ENCODE measurements around the gene NFKBIE.
A peak's percentile ranks its signal among the peaks of the same experiment; 100 is the strongest.

NFKBIE gene

DNA sequence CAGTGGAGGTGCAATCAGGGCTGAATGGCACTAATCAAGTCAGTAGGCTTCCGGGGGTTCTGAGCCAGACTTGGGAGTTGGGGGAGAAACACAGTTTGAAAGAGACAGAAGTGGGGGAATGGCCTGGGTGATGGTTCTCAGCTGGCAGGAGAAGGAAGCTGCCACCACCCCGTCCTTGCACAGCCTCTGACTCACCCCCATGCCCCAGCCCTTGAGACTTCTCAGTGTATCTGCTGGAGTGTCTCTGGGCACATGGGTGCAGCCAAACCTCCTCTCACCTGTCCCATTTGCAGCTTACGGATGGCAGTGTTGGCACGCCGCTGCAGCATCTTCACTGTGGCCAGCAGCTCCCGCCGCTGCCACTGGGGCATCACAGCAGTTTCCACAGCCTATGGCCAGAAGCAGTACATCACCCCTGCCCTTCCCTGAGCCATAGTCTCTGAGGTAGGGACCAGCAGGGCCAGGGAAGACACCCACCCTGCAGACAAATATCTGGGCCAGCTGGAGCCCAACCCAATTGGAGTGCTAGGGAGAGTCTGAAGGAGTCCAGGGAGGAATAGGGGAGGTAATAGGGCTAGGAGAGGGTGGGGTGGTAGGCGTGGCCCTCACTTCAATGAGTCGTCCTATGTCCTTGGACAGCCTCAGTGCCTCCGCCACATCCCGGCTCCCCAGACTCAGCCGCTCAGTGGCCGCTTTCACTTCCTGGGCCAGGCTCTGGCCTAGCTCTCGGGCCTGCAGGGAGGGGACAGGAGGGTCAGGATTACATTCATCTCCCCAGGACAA lies 36.6 kb upstream of the NFKBIE start:
- Mint-ChIP-seq H3K9me3 (no peaks in the 10 kb centered on the region), H3K36me3 (peaks cover 75% of the 10 kb centered on the region), H3K27me3 (peaks cover 23% of the 10 kb centered on the region), H3K27ac (no peak overlapping the region), H3K4me1 (peaks cover 11% of the 10 kb centered on the region), H3K4me3 (no peak overlapping the region)
- no peak for ATAC-seq

DNA sequence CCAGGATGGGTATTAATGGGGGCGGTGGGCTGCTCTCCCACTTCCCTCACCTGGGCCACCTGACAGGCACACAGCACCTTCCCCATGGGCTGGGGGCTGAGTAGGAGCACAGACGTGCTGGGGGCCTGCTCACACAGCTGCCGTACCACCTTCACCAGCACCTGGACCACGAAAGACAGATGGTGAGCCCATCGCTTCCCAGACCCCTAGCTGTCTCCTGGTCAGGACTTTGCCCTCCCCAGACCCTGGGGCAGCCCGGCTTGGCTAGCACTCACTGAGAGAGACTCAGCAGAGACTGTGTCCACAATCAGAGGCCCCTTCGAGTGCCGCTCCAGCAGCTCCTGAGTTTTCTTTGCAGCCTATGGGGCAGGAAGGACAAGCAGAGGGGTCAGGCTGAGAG lies 35.8 kb upstream of the NFKBIE start:
- Mint-ChIP-seq H3K4me3 (no peak overlapping the region), H3K27me3 (peaks cover 32% of the 10 kb centered on the region), H3K9me3 (no peaks in the 10 kb centered on the region), H3K4me1 (peaks cover 18% of the 10 kb centered on the region), H3K36me3 (peaks cover 70% of the 10 kb centered on the region), H3K27ac (no peak overlapping the region)
- ATAC-seq, result no peak

DNA sequence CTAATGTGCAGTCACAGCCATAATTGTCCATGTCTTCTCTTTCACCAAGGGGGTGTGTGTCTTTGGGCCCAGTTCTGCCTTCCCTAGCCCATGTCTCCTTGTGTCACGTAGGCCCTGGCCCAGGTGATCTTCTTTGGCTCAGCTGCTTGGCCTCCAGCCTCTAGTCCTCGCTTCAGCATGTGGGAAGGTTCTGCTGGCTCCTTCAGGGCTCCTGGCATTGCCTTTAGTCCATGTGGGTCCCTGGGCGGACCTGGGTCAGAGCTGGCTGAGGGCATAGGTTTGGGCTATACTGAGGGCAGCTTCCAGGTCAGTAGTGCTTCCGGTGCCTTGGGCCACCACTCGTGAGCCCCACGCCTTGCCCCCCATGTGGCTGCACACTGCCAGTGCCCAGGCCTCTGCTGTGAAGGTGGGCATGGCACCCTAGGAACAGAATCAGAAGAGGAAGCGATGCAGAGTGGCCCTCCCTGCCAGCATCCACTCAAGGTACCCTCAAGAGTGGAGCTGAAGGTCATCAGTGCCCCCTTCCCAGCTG lies 35.0 kb upstream of the NFKBIE start:
- peaks cover 62% of the 10 kb centered on the region for H3K36me3 Mint-ChIP-seq
- H3K4me1 Mint-ChIP-seq, result peaks cover 18% of the 10 kb centered on the region
- no peak overlapping the region for H3K4me3 Mint-ChIP-seq
- H3K9me3 Mint-ChIP-seq, result no peaks in the 10 kb centered on the region
- no peak overlapping the region for H3K27ac Mint-ChIP-seq
- H3K27me3 Mint-ChIP-seq, result peaks cover 39% of the 10 kb centered on the region
- ATAC-seq, result no peak

GRCh38 chr6:44298864-44299263 lies 33.5 kb upstream of the NFKBIE start:
- ATAC-seq, result no peak
- Mint-ChIP-seq H3K4me3 (no peak overlapping the region), H3K27me3 (peaks cover 54% of the 10 kb centered on the region), H3K27ac (no peak overlapping the region), H3K9me3 (no peaks in the 10 kb centered on the region), H3K4me1 (peaks cover 18% of the 10 kb centered on the region), H3K36me3 (peaks cover 47% of the 10 kb centered on the region)

DNA sequence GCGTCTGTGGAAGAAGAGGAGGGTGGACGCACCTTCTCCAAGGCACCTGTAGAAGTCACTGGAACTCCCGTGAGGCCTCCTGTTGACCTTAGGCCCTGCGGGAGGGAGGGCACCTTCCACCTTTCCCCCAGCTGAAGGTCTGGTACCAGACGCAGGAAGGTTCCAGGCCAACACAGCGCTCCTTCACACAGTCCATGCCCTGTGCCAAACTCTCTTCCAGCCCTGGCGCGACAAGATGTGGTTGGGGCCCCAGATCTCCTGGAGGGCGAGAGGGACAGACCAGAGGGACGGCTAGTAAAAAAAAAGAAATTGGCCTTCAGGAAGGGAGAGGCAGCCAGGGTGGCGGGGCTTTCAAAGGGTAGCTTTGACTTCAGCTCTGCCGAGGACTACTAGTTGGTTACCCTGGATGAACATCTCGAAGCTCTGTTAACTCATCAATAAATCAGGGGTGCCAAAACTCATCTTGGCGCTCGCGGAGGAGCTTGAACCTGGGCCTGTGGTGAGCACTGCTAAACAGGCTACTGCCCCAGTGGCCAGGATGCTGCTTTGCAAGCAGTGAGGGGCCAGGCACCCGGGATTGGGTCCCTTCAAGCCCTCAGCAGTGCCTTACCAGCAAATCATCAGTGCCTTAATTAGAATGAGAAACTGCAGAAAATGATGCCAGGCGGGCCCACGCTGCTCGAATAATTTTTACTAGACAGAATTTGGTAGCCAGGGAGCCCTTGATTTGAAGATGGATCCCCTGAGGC lies 32.9 kb upstream of the NFKBIE start:
- no peaks in the 10 kb centered on the region for H3K9me3 Mint-ChIP-seq
- peaks cover 41% of the 10 kb centered on the region for H3K36me3 Mint-ChIP-seq
- H3K4me3 Mint-ChIP-seq, result peak overlapping the region; percentile 55
- no peak for ATAC-seq
- H3K27ac Mint-ChIP-seq, result no peak overlapping the region
- H3K4me1 Mint-ChIP-seq, result peaks cover 18% of the 10 kb centered on the region
- H3K27me3 Mint-ChIP-seq, result peaks cover 60% of the 10 kb centered on the region

DNA sequence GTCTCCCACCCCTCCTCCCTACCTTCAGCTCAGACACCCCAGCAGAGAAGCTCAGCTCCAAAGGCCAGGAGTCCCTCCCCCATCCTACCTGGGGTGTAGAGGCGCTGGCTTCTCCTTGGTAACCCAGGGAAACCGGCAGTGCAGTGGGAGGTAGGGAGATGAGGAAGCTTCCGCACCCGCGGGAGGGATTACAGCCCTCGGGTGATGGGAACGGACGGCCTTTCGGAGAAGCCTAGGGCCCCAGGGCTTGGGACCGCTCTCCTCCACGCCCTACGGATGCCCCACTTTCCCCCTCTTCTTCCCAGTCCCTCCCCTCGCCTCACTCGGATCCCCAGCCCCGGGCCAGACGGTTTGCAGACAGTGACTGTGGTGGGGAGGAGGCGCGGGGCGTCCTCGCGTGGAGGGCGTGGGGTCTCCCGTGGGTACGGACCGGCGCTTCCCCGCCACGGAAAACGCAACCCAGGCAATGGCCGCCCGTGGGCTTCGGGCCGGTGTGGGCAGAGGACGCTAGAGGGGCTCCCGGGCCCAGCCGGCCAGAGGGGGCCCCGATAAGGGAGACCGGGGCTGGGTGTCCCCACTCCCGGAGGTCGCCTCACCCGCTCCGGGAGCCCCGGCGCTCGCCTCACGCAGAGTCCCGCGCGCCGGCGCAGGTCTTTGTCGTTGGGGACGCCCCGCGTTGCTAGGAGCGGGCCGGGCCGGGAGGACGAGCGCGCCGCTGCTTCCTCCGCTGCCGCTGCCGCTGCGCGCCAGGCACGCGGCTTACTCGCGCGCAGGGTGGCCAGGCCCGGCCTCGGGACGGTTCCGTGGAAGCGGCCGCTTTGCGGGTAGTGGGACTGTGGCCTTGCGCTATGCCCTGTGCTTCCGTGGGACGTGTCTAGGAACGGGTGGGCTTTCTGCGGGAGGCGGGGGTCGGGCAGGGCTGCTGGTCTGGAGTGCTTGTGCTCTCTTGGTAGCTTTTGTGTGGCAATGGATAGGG lies 32.0 kb upstream of the NFKBIE start:
- Mint-ChIP-seq H3K4me1 (peaks cover 18% of the 10 kb centered on the region), H3K27me3 (peaks cover 69% of the 10 kb centered on the region), H3K9me3 (no peaks in the 10 kb centered on the region), H3K36me3 (peaks cover 32% of the 10 kb centered on the region), H3K4me3 (peak overlapping the region; percentile 55), H3K27ac (no peak overlapping the region)
- peak; percentile 71 for ATAC-seq

DNA sequence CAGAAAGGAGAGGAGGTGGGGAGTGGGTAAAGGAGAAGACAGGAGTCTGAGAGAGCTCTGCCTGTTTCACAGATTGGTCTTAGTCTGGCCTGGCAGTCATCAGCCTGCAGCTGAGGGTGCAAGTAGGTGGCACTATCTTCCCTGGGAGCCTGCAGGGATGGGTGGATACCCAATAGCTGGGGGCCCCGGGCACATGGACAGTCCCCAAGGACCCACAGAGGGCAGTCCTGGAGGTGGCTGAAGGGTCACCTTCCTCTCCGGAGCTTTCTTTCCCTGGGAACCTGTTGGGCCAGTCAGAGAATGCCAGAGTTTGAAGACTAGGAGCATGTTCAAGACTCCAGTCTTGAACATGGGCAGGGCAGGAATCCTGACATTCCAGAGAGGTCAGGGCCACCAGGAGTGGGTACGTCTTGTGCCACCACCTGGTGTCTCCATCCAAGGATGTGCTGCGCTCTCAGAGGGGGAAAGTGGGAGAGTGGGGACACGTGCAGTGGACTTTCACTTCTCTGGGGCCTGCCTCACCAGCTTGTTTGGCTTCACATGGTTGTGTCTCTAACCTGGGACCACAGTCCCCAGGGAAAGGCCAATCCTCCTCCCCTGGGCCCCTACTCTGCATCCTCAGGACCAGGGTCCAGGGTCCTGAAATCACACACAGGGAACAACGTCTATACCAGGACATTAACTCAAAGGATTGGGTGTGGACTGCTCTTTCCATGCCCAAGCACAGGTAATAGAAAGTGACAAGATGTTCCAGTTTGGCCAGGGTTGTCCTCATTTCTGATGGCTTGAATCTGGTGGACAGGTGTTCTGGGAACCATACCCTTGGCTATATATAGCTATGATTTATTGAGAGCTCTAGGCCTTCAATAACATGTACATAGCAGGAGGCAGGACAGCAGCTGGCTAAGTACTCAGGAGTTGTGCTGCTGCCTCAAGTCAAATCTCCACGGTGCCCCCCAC lies 29.8 kb upstream of the NFKBIE start:
- Mint-ChIP-seq H3K27ac (no peak overlapping the region), H3K4me3 (no peak overlapping the region), H3K27me3 (peaks cover 92% of the 10 kb centered on the region)

GRCh38 chr6:44292661-44293365 lies 27.5 kb upstream of the NFKBIE start:
- H3K4me3 Mint-ChIP-seq, result no peak overlapping the region
- no peak overlapping the region for H3K27ac Mint-ChIP-seq
- no peaks in the 10 kb centered on the region for H3K36me3 Mint-ChIP-seq
- H3K4me1 Mint-ChIP-seq, result peaks cover 13% of the 10 kb centered on the region
- ATAC-seq, result no peak
- peaks cover 87% of the 10 kb centered on the region for H3K27me3 Mint-ChIP-seq
- H3K9me3 Mint-ChIP-seq, result no peaks in the 10 kb centered on the region

More for the DNA sequence above, 29.8 kb upstream of the NFKBIE start:
- peaks cover 10% of the 10 kb centered on the region for H3K36me3 Mint-ChIP-seq
- no peak for ATAC-seq
- no peaks in the 10 kb centered on the region for H3K9me3 Mint-ChIP-seq
- H3K4me1 Mint-ChIP-seq, result peaks cover 18% of the 10 kb centered on the region

GRCh38 chr6:44291841-44292240 lies 26.5 kb upstream of the NFKBIE start:
- Mint-ChIP-seq H3K4me1 (peaks cover 6% of the 10 kb centered on the region), H3K27ac (no peak overlapping the region), H3K36me3 (no peaks in the 10 kb centered on the region), H3K9me3 (no peaks in the 10 kb centered on the region), H3K27me3 (peaks cover 88% of the 10 kb centered on the region), H3K4me3 (no peak overlapping the region)
- ATAC-seq, result no peak

GRCh38 chr6:44289726-44290260 lies 24.4 kb upstream of the NFKBIE start:
- no peak overlapping the region for H3K27ac Mint-ChIP-seq
- ATAC-seq, result no peak
- H3K4me3 Mint-ChIP-seq, result no peak overlapping the region
- H3K36me3 Mint-ChIP-seq, result no peaks in the 10 kb centered on the region
- peaks cover 88% of the 10 kb centered on the region for H3K27me3 Mint-ChIP-seq
- no peaks in the 10 kb centered on the region for H3K4me1 Mint-ChIP-seq
- H3K9me3 Mint-ChIP-seq, result no peaks in the 10 kb centered on the region

DNA sequence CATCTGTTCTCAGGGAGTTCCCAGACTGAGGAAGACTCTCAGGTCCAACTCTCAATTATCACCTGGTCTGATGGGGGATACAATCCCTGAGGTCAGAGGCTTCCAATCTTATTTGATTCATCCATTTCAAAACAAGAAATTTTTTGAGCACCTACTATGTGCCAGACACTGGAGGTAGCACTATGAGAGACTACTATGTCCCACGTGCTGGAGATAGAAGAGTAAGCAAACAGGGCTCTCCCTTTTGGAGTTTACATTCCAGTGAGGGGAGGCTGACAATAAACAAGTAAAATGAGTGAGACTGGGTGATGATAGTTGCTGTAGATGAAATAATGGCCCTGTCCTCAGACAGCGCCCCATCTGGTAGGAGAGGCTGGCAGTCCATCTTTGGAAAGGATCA lies 21.4 kb upstream of the NFKBIE start:
- no peaks in the 10 kb centered on the region for H3K4me1 Mint-ChIP-seq
- no peaks in the 10 kb centered on the region for H3K9me3 Mint-ChIP-seq
- no peak overlapping the region for H3K27ac Mint-ChIP-seq
- ATAC-seq, result no peak
- no peak overlapping the region for H3K4me3 Mint-ChIP-seq
- H3K36me3 Mint-ChIP-seq, result no peaks in the 10 kb centered on the region
- H3K27me3 Mint-ChIP-seq, result peaks cover 77% of the 10 kb centered on the region

DNA sequence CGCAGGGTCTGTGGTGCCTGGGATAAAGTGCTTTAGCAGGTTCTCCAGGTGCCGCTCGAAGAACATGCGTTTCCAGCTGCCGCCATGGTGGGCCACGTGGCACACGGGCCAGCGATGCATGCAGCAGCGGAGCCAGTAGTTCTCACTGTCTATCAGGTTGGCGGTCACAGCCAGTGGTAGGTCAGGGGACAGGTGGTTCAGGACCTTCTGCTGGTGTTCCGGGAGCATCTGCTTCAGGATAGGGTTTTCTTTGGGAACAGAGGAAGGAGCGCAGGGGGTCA lies 20.9 kb upstream of the NFKBIE start:
- Mint-ChIP-seq H3K9me3 (no peaks in the 10 kb centered on the region), H3K4me1 (no peaks in the 10 kb centered on the region), H3K27ac (no peak overlapping the region), H3K36me3 (no peaks in the 10 kb centered on the region), H3K27me3 (peaks cover 72% of the 10 kb centered on the region), H3K4me3 (no peak overlapping the region)
- no peak for ATAC-seq

DNA sequence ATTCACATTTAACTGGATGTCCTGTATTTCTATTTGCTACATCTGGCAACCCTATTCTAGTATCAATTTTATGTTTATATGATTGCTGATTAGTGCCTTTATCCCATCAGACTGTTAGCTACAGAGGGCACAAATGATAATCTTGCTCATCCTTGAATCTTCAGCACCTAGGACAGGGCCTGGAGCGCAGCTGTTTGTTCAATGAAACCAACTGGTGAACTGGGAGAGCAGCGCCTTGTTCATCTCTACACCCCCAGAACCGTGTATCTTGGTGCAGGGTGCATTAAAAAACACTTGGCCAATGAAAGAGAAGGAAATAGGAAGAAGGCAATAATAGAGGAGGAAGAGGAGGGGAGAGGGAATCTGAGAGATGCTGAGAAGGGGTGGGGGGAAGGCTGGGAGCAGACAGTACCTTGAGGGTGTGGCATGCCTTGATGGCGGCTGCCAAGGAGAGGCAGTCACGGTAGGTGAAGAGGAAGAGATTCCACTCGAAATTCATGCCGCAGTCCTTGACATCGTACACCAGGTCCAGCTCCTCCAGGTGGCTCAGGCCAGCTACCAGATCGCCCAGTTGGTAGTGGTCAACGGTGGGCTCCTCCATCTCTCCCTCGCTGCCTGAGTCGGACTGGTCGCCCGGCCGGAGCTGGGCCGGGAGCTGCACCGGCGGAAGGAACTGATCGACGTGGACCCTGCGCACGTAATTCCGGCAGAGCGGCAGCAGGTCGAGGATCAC lies 20.4 kb upstream of the NFKBIE start:
- Mint-ChIP-seq H3K4me3 (no peak overlapping the region), H3K36me3 (no peaks in the 10 kb centered on the region), H3K27me3 (peaks cover 67% of the 10 kb centered on the region), H3K9me3 (no peaks in the 10 kb centered on the region), H3K4me1 (no peaks in the 10 kb centered on the region), H3K27ac (no peak overlapping the region)
- ATAC-seq, result no peak
